SK-N-SH (cell line): ENCODE measurements around the gene LRRC15. TPM values are rescaled to one million over a fixed set of nuclear protein-coding genes. Genes with fewer than 3 reads are reported as not detected.

Experiments
- CTCF ChIA-PET: fragments of 300-600, 350-600 bp; formaldehyde crosslinking; extraction: SDS; loops from one replicate; lab custom pipeline; 2021; lab: Yijun Ruan, JAX
- POLR2A ChIA-PET: fragments of 350-600 bp; sonication (Branson Sonifier 250); formaldehyde crosslinking; extraction: SDS; loops from one replicate; lab custom pipeline; 2020; ENCODE audit warnings: antibody characterized with exemption, inconsistent platforms; lab: Yijun Ruan, JAX
- DNase-seq: peaks from one replicate; pipeline ENCODE4 v3.0.0; 2012
- H2AFZ ChIP-seq: fragments of 200-600 bp; sonication (generic); 2 replicates; pipeline ENCODE4 v1.8.1; 2016; ENCODE audit warnings: antibody characterized with exemption, mild to moderate bottlenecking, low read depth
- H3F3A ChIP-seq: fragments of 200-600 bp; sonication (generic); replicated peaks from 2 replicates; pipeline ENCODE3; 2016; ENCODE audit warnings: antibody characterized with exemption, mild to moderate bottlenecking; ENCODE audit not compliant: insufficient read depth
- H3K27ac ChIP-seq, 2 experiments: fragments of 200-500 bp in 1 of 2; fragments of 200-600 bp in 1 of 2; sonication (Bioruptor generic) in 1 of 2; sonication (generic), shearing (Covaris generic) in 1 of 2; 2 replicates each; pipeline versions ENCODE4 v1.5.1 to v1.6.1; 2014 to 2016; ENCODE audit warnings: low read depth in 2 of 2, inconsistent platforms in 1 of 2, low read length in 1 of 2, mild to moderate bottlenecking in 1 of 2, mixed read lengths in 1 of 2
- H3K27me3 ChIP-seq: fragments of 200-600 bp; sonication (generic), shearing (Covaris generic); 2 replicates; pipeline ENCODE4 v1.6.1; 2016; ENCODE audit warnings: mixed run types; ENCODE audit not compliant: insufficient read depth
- H3K36me3 ChIP-seq, 2 experiments: fragments of 200-500 bp in 1 of 2; fragments of 200-600 bp in 1 of 2; sonication (Bioruptor generic) in 1 of 2; sonication (generic) in 1 of 2; replicated peaks in 1 of 2; 2 replicates each; pipeline versions ENCODE3 to v1.5.1; 2014 to 2016; ENCODE audit warnings: low read length in 1 of 2, mild to moderate bottlenecking in 1 of 2; ENCODE audit not compliant: insufficient read depth in 2 of 2, control insufficient read depth in 1 of 2
- H3K4me1 ChIP-seq, 2 experiments: fragments of 200-500 bp in 1 of 2; fragments of 200-600 bp in 1 of 2; sonication (Bioruptor generic) in 1 of 2; sonication (generic), shearing (Covaris generic) in 1 of 2; 2 replicates each; pipeline versions ENCODE4 v1.5.1 to v1.6.1; 2014 to 2016; ENCODE audit warnings: low read depth in 1 of 2, low read length in 1 of 2, mixed run types in 1 of 2; ENCODE audit not compliant: insufficient read depth in 2 of 2, control insufficient read depth in 1 of 2
- H3K4me2 ChIP-seq: fragments of 200-600 bp; sonication (generic), shearing (Covaris generic); 2 replicates; pipeline ENCODE4 v1.6.1; 2017; ENCODE audit warnings: mixed run types
- H3K4me3 ChIP-seq, 2 experiments: fragments of 200-500 bp in 1 of 2; fragments of 200-600 bp in 1 of 2; sonication (Bioruptor generic) in 1 of 2; sonication (generic), shearing (Covaris generic) in 1 of 2; 2 replicates each; pipeline versions ENCODE4 v1.5.1 to v1.8.1; 2014 to 2016; ENCODE audit warnings: low read depth in 2 of 2, inconsistent platforms in 1 of 2, low read length in 1 of 2, mild to moderate bottlenecking in 1 of 2, mixed read lengths in 1 of 2, moderate library complexity in 1 of 2
- H3K79me2 ChIP-seq: fragments of 200-600 bp; sonication (generic); 2 replicates; pipeline ENCODE4 v1.8.1; 2017; ENCODE audit warnings: mild to moderate bottlenecking; ENCODE audit not compliant: insufficient read depth
- H3K9ac ChIP-seq: fragments of 200-600 bp; sonication (generic); 2 replicates; pipeline ENCODE4 v1.6.1; 2017; ENCODE audit warnings: mixed run types
- H3K9me2 ChIP-seq: fragments of 200-600 bp; sonication (generic); 2 replicates; pipeline ENCODE4 v1.6.1; 2017; ENCODE audit warnings: mixed run types
- H3K9me3 ChIP-seq: fragments of 200-600 bp; sonication (generic); 2 replicates; pipeline ENCODE4 v1.6.1; 2017; ENCODE audit warnings: mixed run types, mild to moderate bottlenecking, moderate library complexity
- H4K20me1 ChIP-seq: fragments of 200-600 bp; sonication (generic); 2 replicates; pipeline ENCODE4 v1.6.1; 2017; ENCODE audit warnings: mild to moderate bottlenecking, mixed run types; ENCODE audit not compliant: insufficient read depth
- CTCF ChIP-seq: fragments of 200-600 bp; sonication (generic); IDR thresholded peaks from 2 replicates; pipeline ENCODE4 v1.6.1; 2017; ENCODE audit warnings: antibody characterized with exemption, mild to moderate bottlenecking, moderate library complexity
- EP300 ChIP-seq, 2 experiments: IDR thresholded peaks; 2 replicates each; pipeline versions ENCODE4 v1.4.0 to v1.6.1; 2012; ENCODE audit warnings: borderline replicate concordance in 1 of 2, low read depth in 1 of 2, low read length in 1 of 2
- FOSL2 ChIP-seq: IDR thresholded peaks from 2 replicates; pipeline ENCODE4 v1.4.0; 2012; ENCODE audit warnings: low read depth, mild to moderate bottlenecking, moderate library complexity, borderline replicate concordance
- FOXJ3 ChIP-seq: sonication (generic); formaldehyde crosslinking; IDR thresholded peaks from 2 replicates; pipeline ENCODE4 v1.5.1; 2020; ENCODE audit warnings: mild to moderate bottlenecking, missing genetic modification reagents
- FOXM1 ChIP-seq: IDR thresholded peaks from 2 replicates; pipeline ENCODE4 v1.4.0; 2012; ENCODE audit warnings: low read depth, mild to moderate bottlenecking
- MAX ChIP-seq: IDR thresholded peaks from 2 replicates; pipeline ENCODE4 v1.4.0; 2012; ENCODE audit warnings: low read depth
- MXI1 ChIP-seq: IDR thresholded peaks from 2 replicates; pipeline ENCODE4 v1.6.1; 2012; ENCODE audit warnings: mild to moderate bottlenecking, low read depth, low read length, improper control_type of control experiment
- NFIC ChIP-seq: IDR thresholded peaks from 2 replicates; pipeline ENCODE4 v1.4.0; 2012; ENCODE audit warnings: borderline replicate concordance
- POLR2AphosphoS5 ChIP-seq: IDR thresholded peaks from 2 replicates; pipeline ENCODE4 v1.6.1; 2012; ENCODE audit warnings: low read depth, low read length
- RCOR1 ChIP-seq: fragments of 150-350 bp; IDR thresholded peaks from 2 replicates; pipeline ENCODE4 v1.6.1; 2017; ENCODE audit warnings: antibody characterized with exemption, low read length
- REST ChIP-seq: IDR thresholded peaks from 2 replicates; pipeline ENCODE4 v1.6.1; 2012; ENCODE audit warnings: mild to moderate bottlenecking, low read depth, low read length, moderate library complexity
- RFX5 ChIP-seq: IDR thresholded peaks from 2 replicates; pipeline ENCODE4 v1.6.1; 2012; ENCODE audit warnings: mild to moderate bottlenecking, improper control_type of control experiment, low read length
- SMC3 ChIP-seq: IDR thresholded peaks from 2 replicates; pipeline ENCODE4 v1.6.1; 2012; ENCODE audit warnings: low read depth, low read length, improper control_type of control experiment
- TAF1 ChIP-seq: IDR thresholded peaks from 2 replicates; pipeline ENCODE4 v1.6.1; 2012; ENCODE audit warnings: low read depth, mild to moderate bottlenecking, low read length, moderate library complexity, borderline replicate concordance
- TEAD4 ChIP-seq: IDR thresholded peaks from 2 replicates; pipeline ENCODE4 v1.4.0; 2012; ENCODE audit warnings: mild to moderate bottlenecking, borderline replicate concordance; ENCODE audit not compliant: insufficient read depth
- YY1 ChIP-seq: IDR thresholded peaks from 2 replicates; pipeline ENCODE4 v1.4.0; 2012; ENCODE audit warnings: low read depth, mild to moderate bottlenecking
- WGBS: methylation state at CpG from one replicate; pipeline ENCODE4 v1.1.6; 2017; ENCODE audit warnings: low lambda C conversion rate; 5-methylcytosine and 5-hydroxymethylcytosine counted together
- polyA plus RNA-seq, 3 experiments: library from polyadenylated mRNA; depleted of rRNA; stranded (reverse); fragments of >200 nt; gene quantifications; 2 replicates each; pipeline ENCODE4 v1.2.3, GENCODE V29; 2012
- TF ChIP-seq, protein P1 (sequence below): fragments of 150-350 bp; IDR thresholded peaks from 2 replicates; pipeline ENCODE4 v1.6.1; 2016; ENCODE audit warnings: mild to moderate bottlenecking, low read depth, low read length
- TF ChIP-seq, protein P2 (sequence below): IDR thresholded peaks from 2 replicates; pipeline ENCODE4; 2012

The LRRC15 gene
- polyA plus RNA-seq, 1 of the 3 experiments (the other 2 are of a cell fraction), result 0.02 TPM

DNA sequence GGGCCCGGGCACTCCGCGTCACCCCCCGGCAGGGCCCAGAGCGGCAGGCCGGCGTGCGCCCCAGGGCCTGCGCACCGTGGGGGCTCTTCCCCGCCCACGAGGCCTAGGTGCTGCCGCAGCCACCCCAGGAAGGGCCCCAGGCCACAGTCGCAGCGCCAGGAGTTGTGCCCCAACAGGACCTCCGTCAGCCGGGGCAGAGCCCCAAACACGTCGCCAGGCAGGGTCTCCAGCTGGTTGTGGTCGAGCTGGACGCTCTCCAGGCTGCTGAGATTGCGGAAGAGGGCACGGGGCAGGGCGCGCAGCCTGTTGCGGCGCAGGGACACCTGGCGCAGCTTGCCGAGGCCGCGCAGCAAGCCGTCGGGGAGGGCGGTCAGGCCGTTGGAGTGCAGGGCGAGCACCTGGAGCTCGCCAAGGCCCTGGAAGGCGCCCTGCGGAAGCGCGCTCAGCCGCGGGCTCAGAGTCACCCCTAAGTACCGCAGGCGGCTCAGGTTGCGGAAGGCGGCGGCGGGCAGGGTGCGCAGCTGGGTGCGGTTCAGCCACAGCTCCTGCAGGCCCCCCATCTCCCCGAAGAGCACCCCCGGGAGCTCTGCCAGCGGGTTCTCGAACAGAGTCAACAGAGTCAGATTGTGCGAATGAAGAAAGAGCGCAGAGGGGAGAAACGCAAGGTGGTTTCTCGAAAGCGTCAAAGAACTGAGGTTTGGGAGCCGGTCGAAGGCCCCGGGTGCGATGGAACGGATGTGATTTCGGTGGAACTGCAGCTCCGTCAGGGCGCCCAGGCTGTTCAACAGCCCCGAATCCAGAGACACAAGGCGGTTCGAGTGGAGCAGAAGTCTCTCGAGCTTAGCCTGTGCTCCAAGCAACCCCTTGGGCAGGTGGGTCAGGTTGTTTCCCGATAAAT is 27.6 kb upstream of the LRRC15 start:
- DNase-seq, result no peak

More for the DNA sequence above, 27.6 kb upstream of the LRRC15 start:
- Histone ChIP-seq H3K9me3 (no peaks in the 10 kb centered on the region), H3K79me2 (no peaks in the 10 kb centered on the region), H3K9ac (no peak overlapping the region), H3K4me2 (no peak overlapping the region), H3K27me3 (no peaks in the 10 kb centered on the region), H3K36me3 (peaks cover 0 to 3% of the 10 kb centered on the region in 2 experiments), H4K20me1 (no peaks in the 10 kb centered on the region), H3F3A (peaks cover 12% of the 10 kb centered on the region), H2AFZ (no peak overlapping the region), H3K4me3 (no peak overlapping the region), H3K9me2 (no peaks in the 10 kb centered on the region), H3K4me1 (no peaks in the 10 kb centered on the region; a peak in 1 of 4 replicates), H3K27ac (no peak overlapping the region)
- TF ChIP-seq FOXJ3 (CRISPR knock-in tag) (no peak), REST (no peak), TAF1 (no peak), FOXM1 (no peak), SMC3 (no peak), CTCF (no peak), YY1 (no peak), MXI1 (no peak), FOSL2 (no peak), TEAD4 (no peak), RCOR1 (no peak), RFX5 (no peak), MAX (no peak), POLR2AphosphoS5 (no peak), EP300 (IDR thresholded peaks at IDR 0.05; ENCODE audit: borderline replicate concordance in 1 of 2, low read depth in 1 of 2, low read length in 1 of 2) (no peak), NFIC (no peak)
- TF ChIP-seq, protein P1, sequence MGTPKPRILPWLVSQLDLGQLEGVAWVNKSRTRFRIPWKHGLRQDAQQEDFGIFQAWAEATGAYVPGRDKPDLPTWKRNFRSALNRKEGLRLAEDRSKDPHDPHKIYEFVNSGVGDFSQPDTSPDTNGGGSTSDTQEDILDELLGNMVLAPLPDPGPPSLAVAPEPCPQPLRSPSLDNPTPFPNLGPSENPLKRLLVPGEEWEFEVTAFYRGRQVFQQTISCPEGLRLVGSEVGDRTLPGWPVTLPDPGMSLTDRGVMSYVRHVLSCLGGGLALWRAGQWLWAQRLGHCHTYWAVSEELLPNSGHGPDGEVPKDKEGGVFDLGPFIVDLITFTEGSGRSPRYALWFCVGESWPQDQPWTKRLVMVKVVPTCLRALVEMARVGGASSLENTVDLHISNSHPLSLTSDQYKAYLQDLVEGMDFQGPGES, result no peak
- TF ChIP-seq, protein P2, sequence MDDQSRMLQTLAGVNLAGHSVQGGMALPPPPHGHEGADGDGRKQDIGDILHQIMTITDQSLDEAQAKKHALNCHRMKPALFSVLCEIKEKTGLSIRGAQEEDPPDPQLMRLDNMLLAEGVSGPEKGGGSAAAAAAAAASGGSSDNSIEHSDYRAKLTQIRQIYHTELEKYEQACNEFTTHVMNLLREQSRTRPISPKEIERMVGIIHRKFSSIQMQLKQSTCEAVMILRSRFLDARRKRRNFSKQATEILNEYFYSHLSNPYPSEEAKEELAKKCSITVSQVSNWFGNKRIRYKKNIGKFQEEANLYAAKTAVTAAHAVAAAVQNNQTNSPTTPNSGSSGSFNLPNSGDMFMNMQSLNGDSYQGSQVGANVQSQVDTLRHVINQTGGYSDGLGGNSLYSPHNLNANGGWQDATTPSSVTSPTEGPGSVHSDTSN, result no peak
- POLR2A ChIA-PET, result no interaction called here
- CTCF ChIA-PET, result interaction anchor here (0.9 to 6.7 kb wide), 7 partner anchors 11 to 617 kb away, joined by 3 to 71 read pairs (median 4); no protein-coding TSS in a partner anchor
- WGBS, result 94% methylated on average over 30 of the region's 73 CpGs
